Measurements from ENCODE around the gene EXOC6. TPM values are rescaled to one million over a fixed set of nuclear protein-coding genes. Genes with fewer than 3 reads are reported as not detected.

The EXOC6 gene
- polyA plus RNA-seq, 1 donor (not counting 4 experiments of a cell fraction or from before 2014, with no cell fraction given): 1.2 TPM

DNA sequence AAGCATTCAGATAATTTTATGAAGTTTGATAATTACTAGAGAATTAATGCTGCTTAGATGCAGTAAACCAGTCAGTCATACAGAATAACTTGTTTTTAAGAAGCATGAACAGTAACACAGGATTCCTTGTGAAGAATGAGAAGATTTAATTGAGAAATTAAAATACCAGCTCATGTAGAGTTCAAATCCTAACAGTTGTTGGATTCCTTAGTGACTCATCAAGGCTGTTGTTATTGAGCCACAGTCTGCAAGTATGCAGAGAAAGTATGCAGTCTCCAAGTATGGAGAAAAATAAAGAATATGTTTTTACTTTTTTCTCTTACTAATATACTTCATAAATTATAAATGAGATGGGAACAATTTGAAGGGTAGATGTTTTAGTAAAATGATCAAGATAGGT lies 182.1 kb downstream of the EXOC6 start:
- Histone ChIP-seq H3K4me1 (ENCODE audit: control insufficient read depth, extremely low read depth, insufficient read depth, low read length) (peaks cover 11% of the 10 kb centered on the region), H3K27ac (ENCODE audit: control insufficient read depth, insufficient read depth, low read length) (no peak overlapping the region), H4K20me1 (ENCODE audit: control insufficient read depth, extremely low read depth, insufficient read depth, low read length) (no peaks in the 10 kb centered on the region), H3K4me2 (ENCODE audit: control insufficient read depth, extremely low read depth, insufficient read depth, low read depth, low read length) (no peak overlapping the region), H3K9ac (ENCODE audit: control insufficient read depth, extremely low read depth, insufficient read depth, low read length) (no peak overlapping the region), H3K27me3 (ENCODE audit: control insufficient read depth, extremely low read depth, insufficient read depth, low read length) (no peaks in the 10 kb centered on the region), H3K36me3 (ENCODE audit: control insufficient read depth in 2 of 2, extremely low read depth in 1 of 2, insufficient read depth in 2 of 2, low read length in 2 of 2) (no peaks in the 10 kb centered on the region), H3K9me1 (ENCODE audit: control insufficient read depth, extremely low read depth, insufficient read depth, low read length) (no peaks in the 10 kb centered on the region), H3K9me3 (ENCODE audit: control insufficient read depth, low read depth, low read length) (no peaks in the 10 kb centered on the region), H2AFZ (ENCODE audit: control insufficient read depth, low read length) (no peak overlapping the region), H3K4me3 (ENCODE audit: control insufficient read depth in 2 of 3, extremely low read depth in 1 of 3, insufficient read depth in 2 of 3, low read depth in 1 of 3, low read length in 3 of 3) (no peak overlapping the region), H3K79me2 (ENCODE audit: control insufficient read depth, insufficient read depth, low read length) (no peaks in the 10 kb centered on the region)
- DNase-seq (ENCODE audit: low read depth, low spot score) (no peak), FAIRE-seq (no peak)
- TF ChIP-seq, protein P1, sequence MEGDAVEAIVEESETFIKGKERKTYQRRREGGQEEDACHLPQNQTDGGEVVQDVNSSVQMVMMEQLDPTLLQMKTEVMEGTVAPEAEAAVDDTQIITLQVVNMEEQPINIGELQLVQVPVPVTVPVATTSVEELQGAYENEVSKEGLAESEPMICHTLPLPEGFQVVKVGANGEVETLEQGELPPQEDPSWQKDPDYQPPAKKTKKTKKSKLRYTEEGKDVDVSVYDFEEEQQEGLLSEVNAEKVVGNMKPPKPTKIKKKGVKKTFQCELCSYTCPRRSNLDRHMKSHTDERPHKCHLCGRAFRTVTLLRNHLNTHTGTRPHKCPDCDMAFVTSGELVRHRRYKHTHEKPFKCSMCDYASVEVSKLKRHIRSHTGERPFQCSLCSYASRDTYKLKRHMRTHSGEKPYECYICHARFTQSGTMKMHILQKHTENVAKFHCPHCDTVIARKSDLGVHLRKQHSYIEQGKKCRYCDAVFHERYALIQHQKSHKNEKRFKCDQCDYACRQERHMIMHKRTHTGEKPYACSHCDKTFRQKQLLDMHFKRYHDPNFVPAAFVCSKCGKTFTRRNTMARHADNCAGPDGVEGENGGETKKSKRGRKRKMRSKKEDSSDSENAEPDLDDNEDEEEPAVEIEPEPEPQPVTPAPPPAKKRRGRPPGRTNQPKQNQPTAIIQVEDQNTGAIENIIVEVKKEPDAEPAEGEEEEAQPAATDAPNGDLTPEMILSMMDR (optimal IDR thresholded peaks at IDR 0.05 in 1 of 3, IDR thresholded peaks at IDR 0.05 in 1 of 3, conservative IDR thresholded peaks at IDR 0.05 in 1 of 3; ENCODE audit: extremely low read depth in 1 of 3, insufficient read depth in 2 of 3, low read length in 3 of 3): no peak
- TF ChIP-seq EZH2 (IDR thresholded peaks at IDR 0.05; ENCODE audit: low read length): no peak
- dilution Hi-C loops (cut with MboI; ENCODE audit: extremely low pct_ligation_motif_present, low sequenced_read_pairs): no loop called here

DNA sequence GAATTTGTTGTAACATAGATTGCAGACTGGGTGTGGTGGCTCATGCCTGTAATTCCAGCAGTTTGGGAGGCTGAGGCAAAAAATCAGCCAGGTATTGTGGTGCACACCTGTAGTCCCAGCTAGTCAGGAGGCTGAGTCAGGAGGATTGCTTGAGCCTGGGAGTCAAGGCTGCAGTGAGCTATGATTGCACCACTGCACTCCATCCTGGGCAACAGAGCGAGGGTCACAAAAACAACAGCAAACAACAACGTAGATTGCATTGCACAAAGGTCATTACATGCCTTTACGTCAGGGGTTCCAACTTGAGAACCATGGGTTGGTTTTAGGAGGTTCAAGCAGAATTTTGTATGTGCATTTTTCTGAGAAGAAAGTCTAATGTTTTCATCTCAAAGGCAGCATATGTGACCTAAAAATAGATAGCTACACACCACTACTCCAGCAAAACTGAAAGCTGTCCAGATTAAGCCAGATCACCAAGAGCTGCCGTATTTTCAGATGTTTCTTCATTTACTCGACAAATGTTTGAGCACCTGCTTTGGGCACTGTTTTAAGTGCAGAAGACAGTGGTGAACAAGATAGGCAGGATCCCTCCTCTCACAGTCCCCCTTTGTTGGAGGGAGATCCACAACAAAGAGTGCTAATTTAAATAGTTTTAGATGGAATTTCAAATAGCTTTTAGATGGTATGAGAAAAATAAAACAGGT lies 183.9 kb downstream of the EXOC6 start:
- no peak for DNase-seq (ENCODE audit: low read depth, low spot score)
- FAIRE-seq: no peak
- Histone ChIP-seq H2AFZ (ENCODE audit: control insufficient read depth, low read length) (no peak overlapping the region), H3K9me3 (ENCODE audit: control insufficient read depth, low read depth, low read length) (no peaks in the 10 kb centered on the region), H4K20me1 (ENCODE audit: control insufficient read depth, extremely low read depth, insufficient read depth, low read length) (no peaks in the 10 kb centered on the region), H3K9ac (ENCODE audit: control insufficient read depth, extremely low read depth, insufficient read depth, low read length) (no peak overlapping the region), H3K4me3 (ENCODE audit: control insufficient read depth in 2 of 3, extremely low read depth in 1 of 3, insufficient read depth in 2 of 3, low read depth in 1 of 3, low read length in 3 of 3) (no peak overlapping the region), H3K79me2 (ENCODE audit: control insufficient read depth, insufficient read depth, low read length) (no peaks in the 10 kb centered on the region), H3K4me2 (ENCODE audit: control insufficient read depth, extremely low read depth, insufficient read depth, low read depth, low read length) (no peak overlapping the region), H3K27ac (ENCODE audit: control insufficient read depth, insufficient read depth, low read length) (no peak overlapping the region), H3K36me3 (ENCODE audit: control insufficient read depth in 2 of 2, extremely low read depth in 1 of 2, insufficient read depth in 2 of 2, low read length in 2 of 2) (no peaks in the 10 kb centered on the region), H3K27me3 (ENCODE audit: control insufficient read depth, extremely low read depth, insufficient read depth, low read length) (no peaks in the 10 kb centered on the region), H3K9me1 (ENCODE audit: control insufficient read depth, extremely low read depth, insufficient read depth, low read length) (no peaks in the 10 kb centered on the region), H3K4me1 (ENCODE audit: control insufficient read depth, extremely low read depth, insufficient read depth, low read length) (peaks cover 11% of the 10 kb centered on the region)
- dilution Hi-C loops (cut with MboI; ENCODE audit: extremely low pct_ligation_motif_present, low sequenced_read_pairs): no loop called here
- TF ChIP-seq, protein P1 (optimal IDR thresholded peaks at IDR 0.05 in 1 of 3, IDR thresholded peaks at IDR 0.05 in 1 of 3, conservative IDR thresholded peaks at IDR 0.05 in 1 of 3; ENCODE audit: extremely low read depth in 1 of 3, insufficient read depth in 2 of 3, low read length in 3 of 3): no peak
- TF ChIP-seq EZH2 (IDR thresholded peaks at IDR 0.05; ENCODE audit: low read length): no peak
